PC-9 (cell line): ENCODE results near the gene ARRB1. TPM values are rescaled to one million over a fixed set of nuclear protein-coding genes. Genes with fewer than 3 reads are reported as not detected.
A peak's percentile ranks its signal among the peaks of the same experiment; 100 is the strongest.

Source experiments
- BruUV-seq: library from RNA; stranded (reverse); fragments of 400-500 nt; replicated peaks from 2 replicates; lab custom pipeline; 2021; lab: Mats Ljungman, UMichigan
- CTCF ChIA-PET: fragments of 300-600 bp; sonication (Branson Sonifier 250); formaldehyde crosslinking; loops from one replicate; lab custom pipeline; 2022; ENCODE audit warnings: antibody characterized with exemption; lab: Charles Lee
- POLR2A ChIA-PET: fragments of 300-600 bp; sonication (Branson Sonifier 250); formaldehyde crosslinking; loops from one replicate; lab custom pipeline; 2022; ENCODE audit warnings: antibody characterized with exemption; ENCODE audit not compliant: unreplicated experiment; lab: Charles Lee
- DNase-seq, 2 experiments: peaks; one replicate each; pipeline versions ENCODE4 v3.0.0 to v3.0.0-alpha.2; 2015 to 2022; ENCODE audit warnings: mixed read lengths in 1 of 2
- H2AFZ ChIP-seq: fragments of 200-600 bp; sonication (generic); 2 replicates; pipeline ENCODE4 v1.8.1; 2017; ENCODE audit warnings: antibody characterized with exemption
- H3F3A ChIP-seq: fragments of 200-600 bp; sonication (generic); 2 replicates; pipeline ENCODE4 v1.8.1; 2017; ENCODE audit warnings: antibody characterized with exemption, mild to moderate bottlenecking, low read depth; ENCODE audit not compliant: insufficient read depth
- H3K27ac ChIP-seq: fragments of 200-600 bp; sonication (generic); 2 replicates; pipeline ENCODE4 v1.6.1; 2016; ENCODE audit warnings: mixed run types
- H3K27me3 ChIP-seq: fragments of 200-600 bp; sonication (generic); 2 replicates; pipeline ENCODE4 v1.6.1; 2016; ENCODE audit warnings: low read depth, mixed run types; ENCODE audit not compliant: insufficient read depth
- H3K36me3 ChIP-seq: fragments of 200-600 bp; sonication (generic); 2 replicates; pipeline ENCODE4 v1.6.1; 2016; ENCODE audit warnings: low read depth, mixed run types
- H3K4me1 ChIP-seq: fragments of 200-600 bp; sonication (generic); replicated peaks from 2 replicates; pipeline ENCODE4 v1.6.1; 2016; ENCODE audit warnings: mixed run types; ENCODE audit not compliant: insufficient read depth
- H3K4me2 ChIP-seq: fragments of 200-600 bp; sonication (generic); 2 replicates; pipeline ENCODE4 v1.6.1; 2017; ENCODE audit warnings: mixed run types
- H3K4me3 ChIP-seq: fragments of 200-600 bp; sonication (generic); 2 replicates; pipeline ENCODE4 v1.6.1; 2016; ENCODE audit warnings: mixed run types
- H3K79me2 ChIP-seq: fragments of 200-600 bp; sonication (generic); 2 replicates; pipeline ENCODE4 v1.6.1; 2017; ENCODE audit warnings: low read depth, mixed run types
- H3K9me2 ChIP-seq: fragments of 200-600 bp; sonication (generic); 2 replicates; pipeline ENCODE4 v1.8.1; 2017; ENCODE audit warnings: mild to moderate bottlenecking; ENCODE audit not compliant: insufficient read depth
- H3K9me3 ChIP-seq: fragments of 200-600 bp; sonication (generic); 2 replicates; pipeline ENCODE4 v1.8.1; 2016; ENCODE audit warnings: low read depth; ENCODE audit not compliant: insufficient read depth
- H4K20me1 ChIP-seq: fragments of 200-600 bp; sonication (generic); 2 replicates; pipeline ENCODE4 v1.8.1; 2017; ENCODE audit not compliant: insufficient read depth
- CTCF ChIP-seq: fragments of 200-600 bp; sonication (generic); conservative IDR thresholded peaks from 2 replicates; pipeline ENCODE4 v1.6.1; 2017; ENCODE audit warnings: mixed run types, antibody characterized with exemption, mild to moderate bottlenecking, moderate library complexity
- EZH2 ChIP-seq: fragments of 200-600 bp; sonication (generic); IDR thresholded peaks from 2 replicates; pipeline ENCODE4 v1.8.0; 2017; ENCODE audit warnings: antibody characterized with exemption, low read depth
- intact Hi-C: fragments of 100-400 bp; cut with micrococcal nuclease; formaldehyde crosslinking; loops from one replicate; pipeline ENCODE4 v1.10.0; 2022; ENCODE audit not compliant: unreplicated experiment
- total RNA-seq: library from RNA; stranded (reverse); gene quantifications from 2 replicates; pipeline ENCODE4 v1.2.3, GENCODE V29; 2021

Gene ARRB1
- total RNA-seq, 1 experiment from 2014 or later: 31.8 TPM

DNA sequence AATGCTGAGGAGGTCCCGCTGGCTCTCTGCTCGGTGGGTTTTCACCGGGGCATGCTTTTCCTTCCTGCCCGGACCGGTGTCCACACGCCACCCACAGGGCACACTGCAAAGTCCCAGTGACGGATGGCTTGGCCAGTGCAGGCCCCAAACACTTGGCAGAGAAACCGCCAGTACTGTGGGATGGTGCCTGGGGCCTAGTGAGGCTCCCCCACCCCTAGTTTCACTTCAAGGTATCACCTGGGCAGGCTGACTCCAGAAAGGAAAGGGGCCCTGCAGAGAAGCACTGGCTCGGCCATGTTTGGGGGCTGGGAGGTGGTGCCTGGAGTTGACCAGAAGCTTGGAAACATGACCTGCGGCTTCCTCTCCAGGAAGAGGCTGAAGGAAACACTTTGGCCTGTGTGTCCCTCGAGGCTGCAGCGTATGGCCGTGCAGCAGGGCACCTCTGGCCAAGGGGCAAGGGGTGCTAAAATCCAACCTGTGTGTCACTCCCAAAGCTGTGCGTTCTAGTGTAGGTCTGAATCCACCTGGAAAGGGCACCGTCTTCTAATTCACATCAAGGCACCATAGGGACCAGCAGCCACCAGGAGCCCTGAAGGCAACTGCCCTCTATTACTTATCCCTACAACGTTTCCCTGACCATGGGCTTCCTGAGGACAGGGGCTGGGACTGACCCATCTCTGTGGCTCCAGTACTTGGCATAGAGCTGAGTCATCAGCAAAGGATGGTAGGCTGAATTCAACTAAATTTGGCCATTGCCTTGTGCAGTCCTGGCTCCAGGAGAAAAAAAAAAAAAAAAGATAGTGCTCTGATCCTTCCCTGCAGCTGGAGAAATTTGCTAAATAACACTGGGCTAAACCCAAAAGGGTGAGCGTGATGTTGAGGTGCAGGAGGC is 88.3 kb downstream of the ARRB1 start:
- no peaks in the 10 kb centered on the region; the same call in 1 of the 2 replicates for H4K20me1 ChIP-seq
- no peaks in the 10 kb centered on the region for H3K9me3 ChIP-seq
- peak overlapping the region; percentile 30; the same call in 1 of the 2 replicates for H3K4me2 ChIP-seq
- ChIA-PET POLR2A (interaction anchor here (0.6 kb wide), 1 partner anchor 171 kb away, joined by 8 read pairs; no protein-coding TSS in a partner anchor), CTCF (interaction anchor here (1.0 kb wide), 1 partner anchor 13 kb away, joined by 3 read pairs; no protein-coding TSS in a partner anchor)
- H2AFZ ChIP-seq: no peak overlapping the region
- H3F3A ChIP-seq: no peaks in the 10 kb centered on the region
- intact Hi-C loops: no loop called here
- H3K9me2 ChIP-seq: no peaks in the 10 kb centered on the region
- no peaks in the 10 kb centered on the region for H3K36me3 ChIP-seq
- no TSS peak for BruUV-seq
- no peak for DNase-seq
- H3K27ac ChIP-seq: peak overlapping the region; percentile 34; the same call in 1 of the 2 replicates
- TF ChIP-seq CTCF (no peak), EZH2 (no peak)
- H3K79me2 ChIP-seq: no peaks in the 10 kb centered on the region
- H3K4me3 ChIP-seq: no peak overlapping the region
- H3K27me3 ChIP-seq: no peaks in the 10 kb centered on the region
- peaks cover 6% of the 10 kb centered on the region for H3K4me1 ChIP-seq

- Histone ChIP-seq H3K9me3 (no peaks in the 10 kb centered on the region), H3K27me3 (0 out of 2 replicates have a peak, but pooled peaks cover under 1% of the 10 kb centered on the region), H3K36me3 (no peaks in the 10 kb centered on the region), H2AFZ (no peak overlapping the region), H3K4me1 (peaks cover 6% of the 10 kb centered on the region), H3K4me2 (no peak overlapping the region), H3F3A (no peaks in the 10 kb centered on the region), H3K4me3 (no peak overlapping the region), H3K9me2 (no peaks in the 10 kb centered on the region), H3K79me2 (no peaks in the 10 kb centered on the region), H3K27ac (no peak overlapping the region), H4K20me1 (no peaks in the 10 kb centered on the region; the same call in 1 of the 2 replicates)
- POLR2A ChIA-PET: no interaction called here
- CTCF ChIA-PET: interaction anchor here (1.0 kb wide), 1 partner anchor 12 kb away, joined by 3 read pairs; no protein-coding TSS in a partner anchor
- intact Hi-C loops: no loop called here
- no TSS peak for BruUV-seq
- DNase-seq: no peak
- TF ChIP-seq CTCF: no peak
- no peak for TF ChIP-seq EZH2
Measured at GRCh38 chr11:75262436-75262835, 89.0 kb downstream of the ARRB1 start.

DNA sequence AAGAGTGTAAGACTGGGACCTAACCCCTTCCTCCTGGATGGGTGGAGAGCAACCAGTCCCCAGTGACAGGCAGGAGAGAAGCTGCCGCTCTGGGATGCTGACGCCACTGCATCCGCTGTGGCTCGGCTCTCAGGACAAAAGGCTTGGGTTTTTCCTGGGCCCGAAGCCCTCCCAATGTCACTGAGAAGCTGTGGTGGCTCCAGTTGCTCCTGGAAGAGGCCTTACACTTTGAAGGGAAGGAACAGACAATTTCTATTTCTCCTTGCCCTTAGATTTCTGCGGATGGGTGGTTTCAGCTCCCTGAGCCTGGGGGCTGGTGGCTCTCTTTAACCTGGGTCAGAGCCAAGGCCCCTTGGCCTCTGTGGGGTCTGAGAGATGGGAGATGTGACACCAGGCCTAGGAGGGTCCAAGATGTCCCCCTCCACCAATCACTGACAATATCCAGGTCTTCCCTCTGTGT is 89.5 kb downstream of the ARRB1 start:
- intact Hi-C loops: no loop called here
- BruUV-seq: no TSS peak
- Histone ChIP-seq H2AFZ (no peak overlapping the region), H3K9me3 (no peaks in the 10 kb centered on the region), H3K36me3 (no peaks in the 10 kb centered on the region), H3K27me3 (0 out of 2 replicates have a peak, but pooled peaks cover 4% of the 10 kb centered on the region), H3K79me2 (no peaks in the 10 kb centered on the region), H3K4me3 (no peak overlapping the region), H3K4me2 (no peak overlapping the region), H3F3A (no peaks in the 10 kb centered on the region), H3K27ac (no peak overlapping the region), H4K20me1 (no peaks in the 10 kb centered on the region; the same call in 1 of the 2 replicates), H3K4me1 (peaks cover 6% of the 10 kb centered on the region), H3K9me2 (no peaks in the 10 kb centered on the region)
- no peak for TF ChIP-seq EZH2
- TF ChIP-seq CTCF: no peak
- ChIA-PET POLR2A (interaction anchor here (0.7 kb wide), 1 partner anchor 238 kb away, joined by 3 read pairs; no protein-coding TSS in a partner anchor), CTCF (no interaction called here)
- no peak for DNase-seq
